Measurements from ENCODE around the gene AHCYL2.

- TF ChIP-seq CTCF (conservative IDR thresholded peaks at IDR 0.05; ENCODE audit: low read length) (no peak), EZH2phosphoT487 (IDR thresholded peaks at IDR 0.05; ENCODE audit: borderline replicate concordance, low read depth, low read length) (no peak)
Measured at GRCh38 chr7:129311429-129311828, 86.6 kb downstream of the AHCYL2 start.

Data from OCI-LY7 (cell line).